DMS79 treated with DMSO at 0.1 percent for 48 hours (cell line): ENCODE data around the gene CEACAM16.
"Not testable (repeated sequence)": the region's sequence is repeated elsewhere in the genome, so short reads cannot be mapped to it uniquely, and the experiment has no call there.

ENCODE experiments used
- DNase-seq: peaks from one replicate; lab custom pipeline; 2025; lab: John Stamatoyannopoulos, UW

The CEACAM16 gene

GRCh38 chr19:44698492-44699201, at the start of gene CEACAM16:
Gene CEACAM16 (plus strand): TSS chr19:44699151. CDS start chr19:44701457, 2,306 bp downstream.
- DNase-seq, result no peak

GRCh38 chr19:44649578-44650145, 49.3 kb upstream of the CEACAM16 start:
- DNase-seq, result no peak

GRCh38 chr19:44653343-44653742, 45.6 kb upstream of the CEACAM16 start:
- no peak for DNase-seq

- DNase-seq, result no peak
These were observed 44.8 kb upstream of the CEACAM16 start for GRCh38 chr19:44653977-44654774.

- no peak for DNase-seq
These were observed 41.6 kb upstream of the CEACAM16 start for GRCh38 chr19:44657211-44657921.

- no peak for DNase-seq
These were observed 40.8 kb upstream of the CEACAM16 start for GRCh38 chr19:44658069-44658733.

GRCh38 chr19:44660081-44660480, 38.9 kb upstream of the CEACAM16 start:
- no peak for DNase-seq

GRCh38 chr19:44661205-44661604, 37.7 kb upstream of the CEACAM16 start:
- DNase-seq, result no peak

GRCh38 chr19:44661904-44662303, 37.0 kb upstream of the CEACAM16 start:
- no peak for DNase-seq

- no peak for DNase-seq
These were observed 36.1 kb upstream of the CEACAM16 start for GRCh38 chr19:44662691-44663385.

GRCh38 chr19:44663996-44664395, 35.0 kb upstream of the CEACAM16 start:
- DNase-seq, result no peak

GRCh38 chr19:44664976-44665375, 34.0 kb upstream of the CEACAM16 start:
- no peak for DNase-seq

- DNase-seq, result no peak
These were observed 31.9 kb upstream of the CEACAM16 start for GRCh38 chr19:44666852-44667556.

GRCh38 chr19:44668985-44669764, 29.8 kb upstream of the CEACAM16 start:
- DNase-seq, result no peak

- not testable (repeated sequence) for DNase-seq
These were observed 28.9 kb upstream of the CEACAM16 start for GRCh38 chr19:44670027-44670426.

- no peak for DNase-seq
These were observed 27.6 kb upstream of the CEACAM16 start, which contains the start of gene CEACAM19 for GRCh38 chr19:44671400-44671799. Gene CEACAM19 (plus strand): TSS chr19:44671482. CDS start chr19:44671932, 450 bp downstream.

GRCh38 chr19:44672226-44672625, 26.7 kb upstream of the CEACAM16 start:
- no peak for DNase-seq

GRCh38 chr19:44673510-44673909, 25.4 kb upstream of the CEACAM16 start:
- no peak for DNase-seq

GRCh38 chr19:44675521-44675920, 23.4 kb upstream of the CEACAM16 start:
- DNase-seq, result no peak
